Stomach (tissue), 9 donors: ENCODE data around the gene KCNK10. TPM values are rescaled to one million over a fixed set of nuclear protein-coding genes. Genes with fewer than 3 reads are reported as not detected.

Experiments
- DNase-seq, 2 donors: peaks; one replicate each; pipeline versions ENCODE4 v3.0.0 to v3.0.0-alpha.2; 2013 to 2019
- H3K27ac ChIP-seq, 5 donors: fragments of 200-600 bp in 4 of 5; sonication (generic) in 4 of 5; one replicate each; pipeline ENCODE4 v1.5.1; 2013 to 2019; ENCODE audit warnings: mild to moderate bottlenecking in 1 of 5, moderate library complexity in 1 of 5
- H3K27me3 ChIP-seq, 3 donors: fragments of 200-600 bp; sonication (generic); one replicate each; pipeline ENCODE4 v1.5.1; 2017 to 2019; ENCODE audit warnings: mixed run types in 1 of 3
- H3K36me3 ChIP-seq, 4 donors: fragments of 200-600 bp; sonication (generic); 1 replicate in 3 of 4; 2 replicates in 1 of 4; pipeline ENCODE4 v1.5.1; 2016 to 2019
- H3K4me1 ChIP-seq, 4 donors: fragments of 200-600 bp; sonication (generic); one replicate each; pipeline ENCODE4 v1.5.1; 2016 to 2019
- H3K4me3 ChIP-seq, 4 donors: fragments of 200-600 bp; sonication (generic) in 3 of 4; one replicate each; pipeline ENCODE4 v1.5.1; 2016 to 2019; ENCODE audit warnings: mild to moderate bottlenecking in 1 of 4
- H3K9me3 ChIP-seq, 4 donors: fragments of 200-600 bp; sonication (generic); one replicate each; pipeline ENCODE4 v1.5.1; 2016 to 2019
- CTCF ChIP-seq, 7 experiments: fragments of 450-650 bp in 4 of 7; fragments of 200-600 bp in 3 of 7; sonication (generic) in 3 of 7; IDR thresholded peaks; one replicate each; pipeline ENCODE4 v1.5.1; 2016 to 2019; ENCODE audit warnings: antibody characterized with exemption in 7 of 7, control low read depth in 2 of 7, mild to moderate bottlenecking in 1 of 7
- EP300 ChIP-seq: sonication (generic); formaldehyde crosslinking; IDR thresholded peaks from one replicate; pipeline ENCODE4 v1.6.1; 2017; ENCODE audit warnings: antibody characterized with exemption
- POLR2A ChIP-seq, 4 donors: fragments of 450-650 bp; IDR thresholded peaks; one replicate each; pipeline ENCODE4 v1.6.1; 2016; ENCODE audit warnings: antibody characterized with exemption in 4 of 4, control low read depth in 2 of 4, mild to moderate bottlenecking in 1 of 4, moderate library complexity in 1 of 4
- POLR2AphosphoS5 ChIP-seq, 3 donors: sonication (generic); formaldehyde crosslinking; IDR thresholded peaks; one replicate each; pipeline ENCODE4 v1.6.1; 2016; ENCODE audit warnings: antibody characterized with exemption in 3 of 3
- WGBS, 5 donors: extraction: QIAGEN DNeasy Blood & Tissue Kit in 3 of 5; methylation state at CpG; one replicate each; pipeline versions ENCODE4 v1.1.5 to v1.1.7; 2013 to 2018; 5-methylcytosine and 5-hydroxymethylcytosine counted together
- intact Hi-C: fragments of 100-400 bp; cut with DNase I; formaldehyde crosslinking; loops from one replicate; pipeline ENCODE4 v1.15.1; 2023; ENCODE audit warnings: low total_unique reads
- polyA plus RNA-seq, 3 donors: library from polyadenylated mRNA; stranded (reverse); fragments of 200-250 nt; gene quantifications; one replicate each; pipeline ENCODE4 v1.2.3, GENCODE V29; 2013
- total RNA-seq, 5 donors: library from RNA; depleted of rRNA; stranded (reverse); fragments of >200 nt; gene quantifications; one replicate each; pipeline versions ENCODE4 v1.1.0 to v1.2.3, GENCODE V29; 2014 to 2016
- donor health status: healthy with polysubstance abuse.
- donor health status: Bipolar disorder and iron deficiency.
- donor health status: healthy.

The KCNK10 gene
- total and polyA plus RNA-seq, 8 donors = 0.06 to 8.7 (median 1.0) TPM; not detected in 1

- TF ChIP-seq POLR2AphosphoS5 (IDR thresholded peaks at IDR 0.05) (no peak), CTCF (IDR thresholded peaks at IDR 0.05) (no peak), EP300 (no peak), POLR2A (IDR thresholded peaks at IDR 0.05) (no peak)
- intact Hi-C loops = no loop called here
- DNase-seq = no peak
These were observed 33.8 kb downstream of the KCNK10 start for GRCh38 chr14:88289234-88289633.

DNA sequence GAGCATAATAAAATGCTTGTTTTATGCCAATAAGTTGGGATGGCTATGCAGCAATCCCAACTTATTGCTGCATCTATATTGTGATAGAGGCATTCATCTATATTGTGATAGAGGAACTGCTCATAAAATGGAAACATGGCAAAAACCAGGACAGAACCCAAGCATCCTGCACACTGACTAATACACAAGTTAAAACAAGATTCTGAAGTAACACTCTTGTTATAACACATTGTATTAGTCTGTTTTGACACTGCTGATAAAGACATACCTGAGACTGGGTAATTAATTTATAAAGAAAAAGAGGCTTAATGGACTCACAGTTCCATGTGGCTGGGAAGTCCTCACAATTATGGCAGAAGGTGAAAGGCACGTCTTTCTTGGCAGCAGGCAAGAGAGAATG lies 36.8 kb downstream of the KCNK10 start:
- Histone ChIP-seq H3K27me3 (no peaks in the 10 kb centered on the region), H3K36me3 (no peaks in the 10 kb centered on the region), H3K4me3 (no peak overlapping the region), H3K9me3 (no peaks in the 10 kb centered on the region), H3K4me1 (no peaks in the 10 kb centered on the region), H3K27ac (no peak overlapping the region)
- TF ChIP-seq CTCF (IDR thresholded peaks at IDR 0.05) = no peak
- no peak for TF ChIP-seq POLR2AphosphoS5 (IDR thresholded peaks at IDR 0.05)
- TF ChIP-seq EP300 = no peak
- no peak for TF ChIP-seq POLR2A (IDR thresholded peaks at IDR 0.05)
- intact Hi-C loops = no loop called here
- DNase-seq = no peak
- 53 to 73% (median 60%) methylated on average over 1 of the region's 1 CpG for WGBS, 5 donors

More at GRCh38 chr14:88289234-88289633, 33.8 kb downstream of the KCNK10 start:
- H3K9me3 ChIP-seq = no peaks in the 10 kb centered on the region
- peaks cover 0 to 6% (median 0%) of the 10 kb centered on the region in 3 donors for H3K27me3 ChIP-seq
- H3K4me3 ChIP-seq = no peak overlapping the region
- no peak overlapping the region for H3K27ac ChIP-seq
- no peaks in the 10 kb centered on the region for H3K4me1 ChIP-seq
- H3K36me3 ChIP-seq = no peaks in the 10 kb centered on the region

- WGBS, 5 donors = 60 to 72% (median 63%) methylated on average over 3 of the region's 3 CpGs
- no peak for TF ChIP-seq POLR2A (IDR thresholded peaks at IDR 0.05)
- no peak for TF ChIP-seq POLR2AphosphoS5 (IDR thresholded peaks at IDR 0.05)
- no peak for TF ChIP-seq EP300
- TF ChIP-seq CTCF (IDR thresholded peaks at IDR 0.05) = no peak
- intact Hi-C loops = no loop called here
- no peaks in the 10 kb centered on the region for H3K9me3 ChIP-seq
- H3K4me1 ChIP-seq = no peaks in the 10 kb centered on the region
- peak in 1 of 2 donors; percentile 40 for DNase-seq
- no peaks in the 10 kb centered on the region for H3K36me3 ChIP-seq
- H3K27me3 ChIP-seq = no peaks in the 10 kb centered on the region
- peak overlapping the region in 1 of 5 donors; percentile 43 for H3K27ac ChIP-seq
- no peak overlapping the region for H3K4me3 ChIP-seq
These were observed 41.6 kb downstream of the KCNK10 start for GRCh38 chr14:88281447-88281846.

DNA sequence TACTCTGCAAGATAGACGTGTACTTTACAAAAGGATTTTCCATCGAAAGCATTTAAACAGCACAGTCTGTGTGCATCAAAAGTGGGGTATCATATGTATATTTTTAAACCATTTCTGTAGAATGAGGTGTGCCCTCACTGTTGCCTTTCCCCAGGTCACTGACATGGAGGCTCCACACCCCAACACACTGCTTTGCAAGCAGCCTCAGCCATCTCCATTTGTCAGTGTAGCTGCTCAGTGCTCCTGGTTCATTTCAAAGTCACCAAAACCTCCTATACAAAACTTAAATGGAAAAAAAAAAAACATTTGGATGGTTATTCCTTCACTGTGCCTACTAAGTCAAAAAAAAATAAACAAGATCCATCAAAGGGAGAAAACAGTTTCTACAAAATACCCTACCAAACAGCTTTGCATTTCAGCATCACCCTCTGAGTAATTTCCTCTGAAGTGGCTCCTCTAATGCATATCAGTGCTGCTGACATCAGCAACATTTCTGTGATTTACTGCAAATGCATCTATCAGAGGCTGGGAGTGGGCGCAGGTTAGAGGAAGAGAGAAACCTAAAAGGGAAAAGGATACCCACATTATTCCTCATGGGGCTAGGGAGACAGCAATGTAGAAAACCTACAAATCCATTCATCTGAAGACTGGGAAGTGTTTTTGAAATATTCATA lies 46.0 kb downstream of the KCNK10 start:
- H3K4me1 ChIP-seq = no peaks in the 10 kb centered on the region
- no peak for DNase-seq
- no peak overlapping the region for H3K27ac ChIP-seq
- no peaks in the 10 kb centered on the region for H3K9me3 ChIP-seq
- TF ChIP-seq POLR2AphosphoS5 (IDR thresholded peaks at IDR 0.05) = no peak
- no peak for TF ChIP-seq EP300
- TF ChIP-seq CTCF (IDR thresholded peaks at IDR 0.05) = no peak
- TF ChIP-seq POLR2A (IDR thresholded peaks at IDR 0.05) = no peak
- no peak overlapping the region for H3K4me3 ChIP-seq
- intact Hi-C loops = no loop called here
- WGBS, 5 donors = 61 to 84% (median 76%) methylated on average over 3 of the region's 3 CpGs
- no peaks in the 10 kb centered on the region for H3K27me3 ChIP-seq
- H3K36me3 ChIP-seq = no peaks in the 10 kb centered on the region
